Breast epithelium (tissue), 3 donors: Measurements from ENCODE around the gene PRKN.

Experiments
- CTCF ChIP-seq, 3 donors: fragments of 450-650 bp; IDR thresholded peaks; one replicate each; pipeline ENCODE4 v1.5.1; 2016 to 2017; ENCODE audit warnings: antibody characterized with exemption in 3 of 3, mild to moderate bottlenecking in 3 of 3, moderate library complexity in 3 of 3
- POLR2AphosphoS5 ChIP-seq, 3 donors: sonication (generic); formaldehyde crosslinking; IDR thresholded peaks; one replicate each; pipeline ENCODE4 v1.6.1; 2017; ENCODE audit warnings: antibody characterized with exemption in 3 of 3

GRCh38 chr6:161493576-161494118, 1233.9 kb downstream of the PRKN start:
- TF ChIP-seq CTCF (IDR thresholded peaks at IDR 0.05) (no peak), POLR2AphosphoS5 (IDR thresholded peaks at IDR 0.05) (no peak)
